DMS153 treated with DMSO at 0.1 percent for 48 hours (cell line): ENCODE data around the gene CPXM1.
"Not testable (repeated sequence)": the region's sequence is repeated elsewhere in the genome, so short reads cannot be mapped to it uniquely, and the experiment has no call there.

Experiments used
- DNase-seq: peaks from one replicate; lab custom pipeline; 2025; ENCODE audit not compliant: unreplicated experiment; lab: John Stamatoyannopoulos, UW

CPXM1 gene

GRCh38 chr20:2800521-2801285 is at the start of gene CPXM1:
Gene CPXM1, minus strand, starts transcription at chr20:2800627. Its CDS starts 55 bp downstream, at chr20:2800572.
- DNase-seq: no peak

GRCh38 chr20:2849529-2849928 is 49.1 kb upstream of the CPXM1 start:
- no peak for DNase-seq

DNA sequence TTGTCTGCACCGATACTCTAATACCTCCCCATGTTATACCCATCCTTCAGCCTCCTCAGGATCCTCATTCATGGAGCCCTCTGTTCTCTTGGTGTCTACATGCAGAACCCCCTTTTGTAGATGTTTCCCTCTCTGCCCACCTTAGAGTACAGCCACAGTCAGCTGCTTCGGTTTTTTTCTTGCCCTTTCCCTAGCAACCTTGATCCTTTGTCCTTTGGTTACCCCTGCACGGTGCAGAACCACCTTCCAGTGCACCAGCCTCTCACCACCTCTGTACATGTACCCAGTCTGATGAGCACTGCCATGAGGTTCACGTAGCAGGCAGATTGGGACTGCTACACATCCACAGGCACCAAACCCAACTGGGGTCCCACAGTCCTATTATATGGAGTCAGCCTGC is 47.4 kb upstream of the CPXM1 start:
- no peak for DNase-seq

DNA sequence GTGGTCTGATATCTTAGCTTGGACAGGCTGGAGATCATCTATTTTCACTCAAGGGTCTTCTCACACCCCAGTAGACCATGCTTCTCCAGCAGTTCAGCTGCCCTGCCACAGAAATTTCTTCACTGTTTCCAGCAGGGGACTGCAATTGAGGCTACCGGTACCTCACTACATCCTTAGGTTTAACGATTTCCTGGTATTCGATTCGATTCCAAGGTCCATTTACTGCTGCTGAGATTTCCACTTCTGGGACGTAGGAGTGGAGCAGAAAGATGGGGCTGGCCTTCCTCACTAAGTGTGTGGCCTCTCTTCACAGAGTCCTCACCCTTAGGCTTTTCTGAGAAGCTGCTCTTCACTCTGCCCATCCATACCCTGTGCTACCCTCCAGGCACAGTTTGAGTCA is 46.3 kb upstream of the CPXM1 start:
- no peak for DNase-seq

DNA sequence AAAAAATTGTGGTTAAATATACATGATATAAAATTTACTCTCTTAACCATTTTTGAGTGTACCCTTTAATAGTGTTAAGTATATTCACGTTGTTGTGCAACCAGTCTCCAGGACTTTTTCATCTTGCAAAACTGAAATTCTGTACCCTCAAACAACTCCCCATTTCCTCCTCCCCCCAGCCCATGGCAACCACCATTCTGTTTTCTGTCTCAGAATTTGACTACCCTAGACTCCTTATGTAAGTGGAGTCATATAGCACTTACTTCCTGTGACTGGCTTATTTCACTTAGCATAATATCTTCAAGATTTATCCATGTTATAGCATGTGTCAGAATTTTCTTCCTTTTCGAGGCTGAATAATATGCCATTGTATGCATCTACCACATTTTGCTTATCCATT is 45.2 kb upstream of the CPXM1 start:
- DNase-seq: no peak

DNA sequence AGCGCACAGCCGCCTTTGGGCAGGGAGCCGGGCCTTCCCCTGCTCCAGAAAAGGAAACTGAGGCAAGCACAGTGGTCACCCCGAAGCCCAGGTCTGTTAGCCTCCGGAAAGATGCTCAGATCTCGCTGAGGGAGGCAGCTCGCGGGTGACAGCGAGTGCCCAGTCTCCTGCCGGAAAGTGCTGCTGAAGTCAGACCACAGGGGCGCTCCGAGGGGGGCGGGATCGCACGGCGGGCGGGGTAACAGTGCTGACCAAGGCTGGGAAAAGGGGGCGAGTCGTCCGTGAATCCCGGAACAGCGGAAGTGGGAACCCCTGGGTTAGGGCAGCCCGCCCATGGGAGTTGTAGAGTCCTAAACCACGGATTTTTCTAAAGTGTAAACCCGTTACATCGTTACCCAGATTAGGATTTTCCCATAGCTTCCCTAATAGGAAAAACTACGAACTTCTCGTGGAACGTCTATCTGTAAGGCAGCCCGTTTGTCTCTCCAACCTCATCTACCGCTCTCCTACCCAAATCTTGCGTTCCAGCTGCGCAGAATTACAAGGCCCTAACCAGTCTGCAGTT is 40.6 kb upstream of the CPXM1 start:
- no peak for DNase-seq

GRCh38 chr20:2840138-2840966 is 39.9 kb upstream of the CPXM1 start, which contains the start of the genes PCED1A and VPS16:
Gene PCED1A, minus strand, starts transcription at chr20:2840655. Its CDS starts 743 bp downstream, at chr20:2839912.
Gene VPS16, plus strand, starts transcription at chr20:2840745. Its CDS starts 30 bp downstream, at chr20:2840775.
- peak; percentile 40 for DNase-seq

DNA sequence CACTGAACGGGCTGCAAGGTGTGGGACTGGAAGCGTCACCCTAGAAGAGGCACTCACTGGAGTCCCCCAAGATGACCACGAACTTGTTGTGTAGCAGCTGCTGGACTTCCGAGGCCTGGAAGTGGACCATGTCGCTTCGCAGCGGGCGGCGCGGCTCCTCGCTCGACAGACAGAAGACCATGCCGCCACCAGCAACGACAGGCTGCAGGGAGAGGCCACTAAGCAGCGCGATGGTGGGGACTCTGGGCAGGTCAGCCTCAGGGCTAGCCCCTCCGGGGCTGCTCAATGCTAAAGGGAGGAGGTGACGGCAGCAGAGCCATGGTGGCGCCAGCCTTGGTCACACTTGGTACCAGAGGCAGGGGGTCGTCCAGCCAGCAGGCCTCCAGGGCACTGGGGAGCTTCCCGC is 39.3 kb upstream of the CPXM1 start:
- DNase-seq: no peak

GRCh38 chr20:2838847-2839671 is 38.6 kb upstream of the CPXM1 start:
- DNase-seq: no peak

DNA sequence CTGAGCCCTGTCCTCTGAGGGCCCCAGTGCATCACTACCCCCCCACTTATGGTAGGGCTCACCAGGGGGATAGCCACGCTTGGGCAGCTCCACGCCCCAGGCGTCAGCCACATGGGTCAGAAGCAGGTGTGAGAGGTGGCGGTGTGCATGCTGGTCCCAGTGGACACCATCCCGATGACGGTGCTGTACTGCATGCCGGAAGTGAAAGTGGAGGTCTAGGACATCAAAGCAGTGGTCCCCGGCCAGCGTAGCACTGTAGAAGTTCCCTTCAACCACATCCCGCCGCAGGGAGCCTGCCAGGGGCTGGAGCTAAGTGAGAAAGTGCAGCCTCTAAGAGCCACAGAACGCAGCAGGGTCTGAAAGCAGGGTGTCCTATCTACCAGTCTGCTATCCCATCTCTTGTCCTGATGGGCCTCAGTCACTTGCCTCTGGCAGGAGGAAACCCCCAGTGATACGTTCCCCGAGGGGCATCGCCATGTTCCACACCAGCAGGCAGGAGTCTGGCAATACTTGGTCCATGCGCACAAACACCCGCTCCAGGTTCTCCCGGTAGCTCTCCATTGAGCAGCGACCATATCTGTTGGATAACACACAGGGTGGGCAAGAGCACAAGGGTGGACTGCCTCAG is 37.9 kb upstream of the CPXM1 start:
- DNase-seq: no peak

DNA sequence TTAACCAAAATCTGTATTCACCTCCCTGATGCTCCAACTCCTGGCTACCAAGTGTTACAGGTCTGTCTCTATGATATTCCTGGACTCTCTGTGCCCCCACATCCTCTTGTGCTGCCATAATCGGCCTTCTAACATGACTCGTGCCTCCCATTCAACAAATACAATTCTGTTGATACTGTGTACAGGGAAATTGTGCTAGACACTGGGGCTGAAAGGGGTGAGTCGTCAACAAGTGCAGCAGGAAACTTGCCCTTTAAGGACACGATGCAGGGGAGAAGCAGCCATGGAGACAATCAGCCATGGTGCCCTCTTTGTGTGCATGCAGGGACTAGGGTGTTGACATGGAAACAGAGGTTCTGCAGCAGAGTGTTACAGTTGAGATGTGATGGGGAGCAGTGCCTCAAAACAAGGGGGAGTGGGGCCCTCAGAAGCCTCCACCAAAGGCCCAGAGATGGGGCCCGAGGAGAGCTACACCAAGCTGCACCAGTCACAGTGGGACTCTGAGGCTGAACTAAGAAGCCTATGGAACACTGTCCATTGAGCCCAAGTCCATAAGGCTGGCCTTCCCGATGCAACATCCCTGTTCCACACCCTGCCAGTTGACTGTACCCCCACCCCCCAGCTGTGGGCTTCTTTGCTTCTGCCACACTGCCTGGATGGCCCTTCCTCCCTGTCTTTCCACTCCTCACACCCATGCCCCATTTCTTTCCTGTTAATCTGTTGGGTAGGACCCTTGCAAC is 37.0 kb upstream of the CPXM1 start:
- DNase-seq: no peak

DNA sequence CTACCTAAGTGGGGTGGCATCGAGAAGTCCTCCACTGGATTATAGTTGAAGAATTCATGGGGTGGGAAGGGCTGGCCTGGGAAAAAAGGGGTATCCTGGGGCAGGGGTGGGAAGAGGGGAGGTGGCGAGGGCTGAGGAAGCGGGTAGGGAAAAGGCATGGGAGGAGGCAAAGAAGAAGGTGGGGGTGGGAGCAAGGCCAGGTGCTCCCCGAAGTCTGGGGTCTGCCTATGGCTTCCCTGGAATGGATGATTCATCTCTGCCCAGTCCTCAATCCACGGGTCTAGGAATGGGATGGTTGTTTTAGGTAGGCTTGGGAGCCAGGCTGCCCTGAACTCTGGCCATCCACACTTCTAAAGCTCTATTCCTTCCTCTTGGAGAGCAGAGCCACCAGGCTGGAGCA is 35.6 kb upstream of the CPXM1 start:
- DNase-seq: no peak

DNA sequence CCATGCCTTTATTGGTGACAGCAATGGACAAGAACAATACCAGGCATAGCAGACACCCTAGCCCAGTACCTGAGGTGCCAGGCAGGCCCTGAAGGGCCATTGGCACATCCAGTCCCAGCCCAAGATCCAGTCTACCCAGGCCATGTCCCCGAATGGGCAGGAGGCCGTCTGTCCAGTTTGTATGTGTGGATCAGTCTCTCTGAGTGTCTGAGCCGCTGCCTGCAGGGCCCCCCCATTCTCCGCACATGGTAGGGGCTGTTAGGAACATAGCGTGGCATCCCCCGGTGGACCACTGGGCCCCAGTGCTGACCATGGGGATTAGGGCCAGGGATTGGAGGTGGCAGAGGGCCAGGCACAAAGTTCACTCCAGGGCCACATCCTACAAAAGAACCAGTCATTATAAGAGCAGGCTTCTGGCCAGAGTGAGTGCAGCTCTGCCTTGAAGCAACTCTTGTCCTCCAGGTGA is 34.9 kb upstream of the CPXM1 start:
- no peak for DNase-seq

GRCh38 chr20:2834401-2835110 is 34.1 kb upstream of the CPXM1 start:
- DNase-seq: no peak

DNA sequence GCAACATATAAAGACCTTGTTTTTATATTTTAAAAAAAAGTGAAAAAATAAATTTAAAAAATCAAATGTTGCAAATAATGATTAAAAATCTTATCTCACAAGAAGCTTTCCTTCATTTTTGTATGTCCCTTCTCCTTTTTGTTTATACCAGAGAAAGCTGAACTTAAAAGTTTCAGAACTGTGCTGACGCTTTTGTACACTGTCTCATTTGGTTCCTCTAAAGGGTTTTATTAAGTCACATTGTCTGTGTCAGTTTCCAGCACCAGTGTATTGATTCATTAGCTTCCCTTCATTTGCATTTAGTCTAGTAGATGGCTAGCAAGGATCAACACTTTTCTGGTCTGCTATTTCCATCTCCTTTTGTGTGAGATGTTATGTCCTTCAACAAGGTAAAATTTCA is 33.3 kb upstream of the CPXM1 start:
- DNase-seq: no peak

- DNase-seq: not testable (repeated sequence)
Observed at GRCh38 chr20:2831206-2831605, 30.8 kb upstream of the CPXM1 start.

DNA sequence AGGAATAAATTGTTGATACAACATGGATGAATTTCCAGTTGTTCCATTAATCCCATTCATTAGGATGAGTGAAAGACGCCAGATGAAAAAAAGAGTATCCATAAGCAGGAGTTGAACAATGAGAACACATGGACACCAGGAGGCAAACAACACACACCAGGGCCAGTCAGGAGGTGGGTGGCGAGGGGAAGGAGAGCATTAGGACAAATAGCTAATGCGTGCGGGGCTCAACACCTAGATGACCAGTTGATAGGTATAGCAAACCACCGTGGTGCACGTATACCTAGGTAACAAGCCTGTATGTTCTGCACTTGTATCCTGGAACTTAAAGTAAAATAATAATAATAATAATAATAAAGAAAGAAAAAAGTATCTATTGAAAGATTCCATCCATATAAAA is 28.9 kb upstream of the CPXM1 start:
- DNase-seq: no peak

- DNase-seq: no peak
Observed at GRCh38 chr20:2826655-2827054, 26.2 kb upstream of the CPXM1 start.

DNA sequence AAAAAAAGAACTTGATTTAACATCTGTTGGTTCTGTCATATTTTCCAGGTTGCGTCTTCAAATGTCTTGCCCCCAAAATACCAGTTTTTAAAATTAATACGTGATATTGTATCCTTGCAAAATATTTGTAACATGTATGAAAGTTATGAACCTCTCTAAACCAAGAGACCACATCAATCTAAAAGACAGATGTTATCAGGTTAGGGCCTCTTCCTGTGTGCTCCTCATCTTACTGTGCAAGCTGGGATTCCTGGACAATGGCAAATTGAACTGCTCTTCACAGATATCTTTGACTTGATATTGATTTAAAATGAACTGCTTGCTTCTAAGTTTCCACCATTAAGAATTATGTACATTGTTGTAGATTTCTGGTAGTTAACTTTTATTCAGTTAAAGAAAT is 25.3 kb upstream of the CPXM1 start:
- DNase-seq: no peak
